Stimulated activated CD4-positive, alpha-beta T cell treated with anti-CD3 and anti-CD28 coated beads, Interleukin-15, amount 100 ng/mL, for 1 hour (primary cell): ENCODE measurements around the gene FBXO46.
"Not testable (repeated sequence)": the region's sequence is repeated elsewhere in the genome, so short reads cannot be mapped to it uniquely, and the experiment has no call there.

Experiments
- DNase-seq, 2 donors: peaks; one replicate each; pipeline ENCODE4 v3.0.0-alpha.2; 2020; ENCODE audit warnings: low read depth in 1 of 2, low spot score in 1 of 2

The FBXO46 gene

GRCh38 chr19:45766296-45766868, 35.7 kb upstream of the FBXO46 start:
- no peak for DNase-seq

GRCh38 chr19:45765702-45766295, 35.1 kb upstream of the FBXO46 start:
- DNase-seq = no peak

- DNase-seq = no peak
Observed at GRCh38 chr19:45764945-45765701, 34.4 kb upstream of the FBXO46 start.

GRCh38 chr19:45764475-45764874, 33.8 kb upstream of the FBXO46 start:
- DNase-seq = no peak

- DNase-seq = no peak
Observed at GRCh38 chr19:45763691-45764294, 33.1 kb upstream of the FBXO46 start.

- DNase-seq = no peak
Observed at GRCh38 chr19:45762870-45763631, 32.4 kb upstream of the FBXO46 start.

- no peak for DNase-seq
Observed at GRCh38 chr19:45761714-45762113, 31.0 kb upstream of the FBXO46 start.

- DNase-seq = no peak
Observed at GRCh38 chr19:45758921-45759320, 28.2 kb upstream of the FBXO46 start.

GRCh38 chr19:45757695-45758094, 27.0 kb upstream of the FBXO46 start:
- DNase-seq = no peak

GRCh38 chr19:45754323-45754722, 23.6 kb upstream of the FBXO46 start:
- DNase-seq = no peak

GRCh38 chr19:45753548-45753947, 22.9 kb upstream of the FBXO46 start:
- DNase-seq = no peak

- no peak for DNase-seq
Observed at GRCh38 chr19:45752639-45753038, 21.9 kb upstream of the FBXO46 start.

GRCh38 chr19:45751483-45751882, 20.8 kb upstream of the FBXO46 start:
- not testable (repeated sequence) for DNase-seq

- DNase-seq = no peak
Observed at GRCh38 chr19:45747513-45747912, 16.8 kb upstream of the FBXO46 start.

- DNase-seq = no peak
Observed at GRCh38 chr19:45746866-45747265, 16.2 kb upstream of the FBXO46 start.

- DNase-seq = no peak
Observed at GRCh38 chr19:45745606-45746005, 14.9 kb upstream of the FBXO46 start.

GRCh38 chr19:45742969-45743368, 12.3 kb upstream of the FBXO46 start:
- DNase-seq = no peak

GRCh38 chr19:45739498-45740439, 9.1 kb upstream of the FBXO46 start:
- no peak for DNase-seq

- DNase-seq = no peak
Observed at GRCh38 chr19:45733160-45733810, 2.6 kb upstream of the FBXO46 start, which contains the start of gene MEIOSIN. Gene MEIOSIN (plus strand): TSS chr19:45733439. CDS start chr19:45735377, 1,938 bp downstream.
